H9 (cell line): ENCODE data around the gene ELOVL6. TPM values are rescaled to one million over a fixed set of nuclear protein-coding genes. Genes with fewer than 3 reads are reported as not detected.

ENCODE experiments used
- DNase-seq: peaks from one replicate; pipeline ENCODE4 v3.0.0-alpha.2; 2017
- H2AFZ ChIP-seq: one replicate; pipeline ENCODE4 v1.6.1; 2013; ENCODE audit warnings: mild to moderate bottlenecking, low read length, control low read depth, moderate library complexity
- H2AK5ac ChIP-seq: 2 replicates; pipeline ENCODE4 v1.6.1; 2013; ENCODE audit warnings: low read length, control low read depth, mixed read lengths; ENCODE audit not compliant: insufficient read length
- H2BK120ac ChIP-seq: one replicate; pipeline ENCODE4 v1.6.1; 2013; ENCODE audit warnings: low read depth, mild to moderate bottlenecking, low read length, control low read depth, inconsistent platforms; ENCODE audit not compliant: poor library complexity, severe bottlenecking
- H2BK12ac ChIP-seq: 2 replicates; pipeline ENCODE4 v1.6.1; 2013; ENCODE audit warnings: low read length, control low read depth, mixed read lengths, low read depth; ENCODE audit not compliant: insufficient read length
- H2BK15ac ChIP-seq: 2 replicates; pipeline ENCODE4 v1.6.1; 2013; ENCODE audit warnings: low read depth, low read length, control low read depth
- H2BK20ac ChIP-seq: one replicate; pipeline ENCODE4 v1.6.1; 2013; ENCODE audit warnings: low read depth, mild to moderate bottlenecking, low read length, control low read depth, inconsistent platforms; ENCODE audit not compliant: poor library complexity, severe bottlenecking
- H2BK5ac ChIP-seq: 2 replicates; pipeline ENCODE4 v1.6.1; 2013; ENCODE audit warnings: low read length, control low read depth, mixed read lengths; ENCODE audit not compliant: insufficient read length
- H3K14ac ChIP-seq: 2 replicates; pipeline ENCODE4 v1.6.1; 2013; ENCODE audit warnings: low read length, control low read depth; ENCODE audit not compliant: insufficient read depth
- H3K18ac ChIP-seq: 2 replicates; pipeline ENCODE4 v1.6.1; 2013; ENCODE audit warnings: low read depth, mild to moderate bottlenecking, mixed read lengths, low read length, control low read depth; ENCODE audit not compliant: insufficient read length
- H3K23ac ChIP-seq: 2 replicates; pipeline ENCODE4 v1.6.1; 2013; ENCODE audit warnings: low read length, control low read depth, mixed read lengths, low read depth; ENCODE audit not compliant: insufficient read length
- H3K23me2 ChIP-seq: 2 replicates; pipeline ENCODE4 v1.6.1; 2013; ENCODE audit warnings: low read depth, mild to moderate bottlenecking, mixed read lengths, low read length, control low read depth; ENCODE audit not compliant: insufficient read length, poor library complexity, severe bottlenecking
- H3K27ac ChIP-seq: 2 replicates; pipeline ENCODE4 v1.5.1; 2013; ENCODE audit warnings: low read length, control low read depth, mixed read lengths, low read depth; ENCODE audit not compliant: insufficient read length
- H3K27me3 ChIP-seq: 2 replicates; pipeline ENCODE4 v1.6.1; 2013; ENCODE audit warnings: low read length, control low read depth, inconsistent platforms; ENCODE audit not compliant: insufficient read depth
- H3K4ac ChIP-seq: 2 replicates; pipeline ENCODE4 v1.6.1; 2013; ENCODE audit warnings: low read depth, mild to moderate bottlenecking, control low read depth, inconsistent platforms, low read length, moderate library complexity
- H3K4me1 ChIP-seq: 2 replicates; pipeline ENCODE4 v1.6.1; 2013; ENCODE audit warnings: low read length, control low read depth, inconsistent platforms; ENCODE audit not compliant: insufficient read depth
- H3K4me2 ChIP-seq: 2 replicates; pipeline ENCODE4 v1.6.1; 2013; ENCODE audit warnings: low read length, control low read depth, mixed read lengths; ENCODE audit not compliant: insufficient read length, insufficient read depth
- H3K56ac ChIP-seq: 2 replicates; pipeline ENCODE4 v1.6.1; 2013; ENCODE audit warnings: low read depth, mild to moderate bottlenecking, mixed read lengths, low read length, control low read depth; ENCODE audit not compliant: insufficient read length
- H3K79me1 ChIP-seq: 2 replicates; pipeline ENCODE4 v1.6.1; 2013; ENCODE audit warnings: low read depth, mild to moderate bottlenecking, moderate library complexity, low read length, control low read depth, inconsistent platforms; ENCODE audit not compliant: insufficient read depth, poor library complexity, severe bottlenecking
- H3K79me2 ChIP-seq: 2 replicates; pipeline ENCODE4 v1.6.1; 2013; ENCODE audit warnings: low read length, control low read depth, inconsistent platforms; ENCODE audit not compliant: insufficient read depth
- H3K9ac ChIP-seq: 2 replicates; pipeline ENCODE4 v1.6.1; 2013; ENCODE audit warnings: low read length, control low read depth, mixed read lengths; ENCODE audit not compliant: insufficient read length; ENCODE audit errors: extremely low read depth
- H3K9me3 ChIP-seq: one replicate; pipeline ENCODE4 v1.6.1; 2013; ENCODE audit warnings: low read depth, low read length, inconsistent platforms; ENCODE audit not compliant: control insufficient read depth
- H3T11ph ChIP-seq: one replicate; pipeline ENCODE4 v1.6.1; 2013; ENCODE audit warnings: mild to moderate bottlenecking, low read length, control low read depth, inconsistent platforms
- H4K20me1 ChIP-seq: one replicate; pipeline ENCODE4 v1.6.1; 2013; ENCODE audit not compliant: control insufficient read depth, insufficient read length, insufficient read depth
- H4K5ac ChIP-seq: 2 replicates; pipeline ENCODE4 v1.6.1; 2013; ENCODE audit warnings: low read depth, mild to moderate bottlenecking, mixed read lengths, low read length, control low read depth; ENCODE audit not compliant: insufficient read length
- H4K8ac ChIP-seq: replicated peaks from 2 replicates; pipeline ENCODE4 v1.6.1; 2013; ENCODE audit warnings: low read length, control low read depth, mixed read lengths, low read depth; ENCODE audit not compliant: insufficient read length
- H4K91ac ChIP-seq: 2 replicates; pipeline ENCODE4 v1.6.1; 2013; ENCODE audit warnings: low read depth, mild to moderate bottlenecking, moderate library complexity, mixed read lengths, low read length, control low read depth; ENCODE audit not compliant: insufficient read length
- H3K27ac Mint-ChIP-seq, 3 experiments: 2 replicates in 2 of 3; 3 replicates in 1 of 3; pipeline ENCODE4 v1.8.0; 2020 to 2021; ENCODE audit warnings: mixed read lengths in 3 of 3, mild to moderate bottlenecking in 1 of 3, moderate library complexity in 1 of 3
- H3K27me3 Mint-ChIP-seq: 2 replicates; pipeline ENCODE4 v1.8.0; 2021; ENCODE audit warnings: low read depth, mild to moderate bottlenecking, moderate library complexity, mixed read lengths
- H3K36me3 Mint-ChIP-seq, 3 experiments: 2 replicates in 2 of 3; 3 replicates in 1 of 3; pipeline ENCODE4 v1.8.0; 2020 to 2021; ENCODE audit warnings: low read depth in 3 of 3, mixed read lengths in 3 of 3; ENCODE audit not compliant: insufficient read depth in 1 of 3
- H3K4me1 Mint-ChIP-seq, 2 experiments: 2 replicates each; pipeline ENCODE4 v1.8.0; 2020; ENCODE audit warnings: mixed read lengths in 2 of 2
- H3K4me3 Mint-ChIP-seq, 2 experiments: 2 replicates in 1 of 2; 3 replicates in 1 of 2; pipeline ENCODE4 v1.8.0; 2020 to 2021; ENCODE audit warnings: mild to moderate bottlenecking in 2 of 2, mixed read lengths in 2 of 2, moderate library complexity in 1 of 2
- H3K9me3 Mint-ChIP-seq, 2 experiments: 2 replicates in 1 of 2; 3 replicates in 1 of 2; pipeline ENCODE4 v1.8.0; 2020; ENCODE audit warnings: mild to moderate bottlenecking in 2 of 2, mixed read lengths in 2 of 2, moderate library complexity in 1 of 2
- WGBS: extraction: QIAGEN DNeasy Blood & Tissue Kit; methylation state at CpG from one replicate; pipeline ENCODE4 v1.1.7; 2013; ENCODE audit warnings: missing lambda C conversion rate, low lambda C conversion rate, mixed read lengths; ENCODE audit not compliant: insufficient read length; ENCODE audit errors: extremely low coverage; 5-methylcytosine and 5-hydroxymethylcytosine counted together
- total RNA-seq: library from RNA; stranded (reverse); gene quantifications from 2 replicates; pipeline ENCODE4 v1.2.1, GENCODE V29; 2021
- TF ChIP-seq, protein P1 (sequence below): fragments of 200-600 bp; sonication (generic); conservative IDR thresholded peaks from 3 replicates; pipeline ENCODE4 v1.8.0; 2021; ENCODE audit warnings: antibody characterized with exemption, mild to moderate bottlenecking

The ELOVL6 gene
- total RNA-seq, 1 experiment from 2014 or later = 64.6 TPM

DNA sequence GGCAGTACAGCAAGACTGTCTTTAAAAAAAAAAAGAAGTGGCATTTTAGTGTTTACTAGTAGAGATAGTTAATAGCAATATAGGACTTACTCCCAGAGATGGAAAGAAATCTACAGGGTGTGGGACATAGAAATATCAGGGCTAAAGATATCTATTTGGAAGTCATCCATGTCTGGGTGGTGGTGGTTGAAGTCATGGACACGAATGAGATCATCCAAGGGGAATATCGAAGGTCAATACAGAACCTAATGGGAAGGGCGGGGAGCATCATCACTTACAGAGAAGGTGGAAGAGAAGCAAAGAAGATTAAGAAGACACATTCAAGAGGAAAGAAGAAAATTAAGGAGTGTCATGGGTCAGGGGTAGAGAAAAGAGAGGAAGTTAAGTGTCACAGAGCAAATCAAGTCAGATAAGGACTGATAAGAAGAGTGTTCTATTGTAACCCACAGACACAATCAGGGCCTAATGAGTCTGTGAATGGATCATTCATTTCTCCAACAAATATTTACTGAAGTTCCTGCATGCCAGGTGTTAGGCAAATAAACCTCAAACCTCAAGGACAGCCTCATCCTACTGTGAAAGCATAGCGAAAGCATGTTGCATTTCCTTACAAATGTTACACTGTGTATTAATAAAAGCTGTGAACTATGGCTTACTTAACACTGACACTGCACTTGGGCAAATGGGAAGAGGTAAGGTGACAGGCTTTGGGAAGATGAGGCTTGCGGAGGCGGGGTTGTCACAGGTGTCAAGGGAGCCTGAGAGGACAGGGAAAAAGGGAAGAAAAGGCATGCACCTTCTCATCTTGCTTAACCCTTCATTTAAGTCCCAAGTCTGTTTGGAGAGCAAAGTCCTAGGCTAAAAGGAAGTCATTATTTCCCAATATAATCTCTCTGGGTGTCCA is 65.3 kb downstream of the ELOVL6 start:
- no peak overlapping the region for H2BK5ac ChIP-seq
- H4K5ac ChIP-seq = no peak overlapping the region
- H3K4me1 ChIP-seq = no peaks in the 10 kb centered on the region
- H2BK120ac ChIP-seq = no peak overlapping the region
- no peak overlapping the region for H3K9ac ChIP-seq
- Mint-ChIP-seq H3K27ac (no peak overlapping the region), H3K4me3 (no peak overlapping the region), H3K36me3 (peaks cover 5 to 16% (median 7%) of the 10 kb centered on the region in 3 experiments; a peak in 4 of 7 replicates), H3K27me3 (no peaks in the 10 kb centered on the region), H3K4me1 (peaks cover 19 to 27% of the 10 kb centered on the region in 2 experiments), H3K9me3 (no peaks in the 10 kb centered on the region)
- H2BK15ac ChIP-seq = no peak overlapping the region
- no peak overlapping the region for H3T11ph ChIP-seq
- H4K8ac ChIP-seq = no peak overlapping the region
- no peak for DNase-seq
- H2AFZ ChIP-seq = no peak overlapping the region
- H4K91ac ChIP-seq = no peak overlapping the region
- no peaks in the 10 kb centered on the region for H3K79me1 ChIP-seq
- H3K23ac ChIP-seq = no peak overlapping the region
- no peak overlapping the region for H3K56ac ChIP-seq
- H3K27me3 ChIP-seq = no peaks in the 10 kb centered on the region
- no peaks in the 10 kb centered on the region for H3K9me3 ChIP-seq
- no peak overlapping the region for H2BK20ac ChIP-seq
- no peak overlapping the region for H3K4ac ChIP-seq
- H3K23me2 ChIP-seq = no peaks in the 10 kb centered on the region
- TF ChIP-seq, protein P1, sequence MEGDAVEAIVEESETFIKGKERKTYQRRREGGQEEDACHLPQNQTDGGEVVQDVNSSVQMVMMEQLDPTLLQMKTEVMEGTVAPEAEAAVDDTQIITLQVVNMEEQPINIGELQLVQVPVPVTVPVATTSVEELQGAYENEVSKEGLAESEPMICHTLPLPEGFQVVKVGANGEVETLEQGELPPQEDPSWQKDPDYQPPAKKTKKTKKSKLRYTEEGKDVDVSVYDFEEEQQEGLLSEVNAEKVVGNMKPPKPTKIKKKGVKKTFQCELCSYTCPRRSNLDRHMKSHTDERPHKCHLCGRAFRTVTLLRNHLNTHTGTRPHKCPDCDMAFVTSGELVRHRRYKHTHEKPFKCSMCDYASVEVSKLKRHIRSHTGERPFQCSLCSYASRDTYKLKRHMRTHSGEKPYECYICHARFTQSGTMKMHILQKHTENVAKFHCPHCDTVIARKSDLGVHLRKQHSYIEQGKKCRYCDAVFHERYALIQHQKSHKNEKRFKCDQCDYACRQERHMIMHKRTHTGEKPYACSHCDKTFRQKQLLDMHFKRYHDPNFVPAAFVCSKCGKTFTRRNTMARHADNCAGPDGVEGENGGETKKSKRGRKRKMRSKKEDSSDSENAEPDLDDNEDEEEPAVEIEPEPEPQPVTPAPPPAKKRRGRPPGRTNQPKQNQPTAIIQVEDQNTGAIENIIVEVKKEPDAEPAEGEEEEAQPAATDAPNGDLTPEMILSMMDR = no peak
- no peak overlapping the region for H3K27ac ChIP-seq
- H3K4me2 ChIP-seq = no peak overlapping the region
- no peak overlapping the region for H3K14ac ChIP-seq
- H2BK12ac ChIP-seq = no peak overlapping the region
- no CpG with 5 or more reads among the region's 6 CpGs for WGBS
- no peak overlapping the region for H3K18ac ChIP-seq
- no peaks in the 10 kb centered on the region for H4K20me1 ChIP-seq
- no peak overlapping the region for H2AK5ac ChIP-seq
- peaks cover 6% of the 10 kb centered on the region; the same call in 1 of the 2 replicates for H3K79me2 ChIP-seq
